NCI-H187 (cell line): Measurements from ENCODE around the gene VTI1A.

Source experiments
- DNase-seq, 2 experiments: peaks; one replicate each; lab custom pipeline; 2025; lab: John Stamatoyannopoulos, UW

Gene VTI1A

GRCh38 chr10:112546474-112546873 is 99.5 kb downstream of the VTI1A start:
- no peak for DNase-seq

- no peak for DNase-seq
These were observed 101.7 kb downstream of the VTI1A start for GRCh38 chr10:112548535-112549276.

- DNase-seq: no peak
These were observed 105.6 kb downstream of the VTI1A start for GRCh38 chr10:112552593-112553110.

- DNase-seq: no peak
These were observed 106.3 kb downstream of the VTI1A start for GRCh38 chr10:112553315-112553714.

- DNase-seq: no peak
These were observed 107.2 kb downstream of the VTI1A start for GRCh38 chr10:112554263-112554662.

- no peak for DNase-seq
These were observed 110.2 kb downstream of the VTI1A start for GRCh38 chr10:112557197-112557596.

GRCh38 chr10:112558476-112559142 is 111.6 kb downstream of the VTI1A start:
- DNase-seq: no peak

GRCh38 chr10:112559349-112559748 is 112.3 kb downstream of the VTI1A start:
- no peak for DNase-seq

- DNase-seq: no peak
These were observed 115.1 kb downstream of the VTI1A start for GRCh38 chr10:112562122-112562521.

- DNase-seq: no peak
These were observed 116.0 kb downstream of the VTI1A start for GRCh38 chr10:112562809-112563663.

GRCh38 chr10:112564337-112564736 is 117.3 kb downstream of the VTI1A start:
- no peak for DNase-seq

GRCh38 chr10:112565434-112566053 is 118.5 kb downstream of the VTI1A start:
- no peak for DNase-seq

- no peak for DNase-seq
These were observed 123.6 kb downstream of the VTI1A start for GRCh38 chr10:112570585-112570984.

GRCh38 chr10:112579578-112579977 is 132.6 kb downstream of the VTI1A start:
- no peak for DNase-seq

- DNase-seq: no peak
These were observed 133.3 kb downstream of the VTI1A start for GRCh38 chr10:112580267-112580666.

- DNase-seq: no peak
These were observed 134.9 kb downstream of the VTI1A start for GRCh38 chr10:112581921-112582320.

GRCh38 chr10:112583236-112583939 is 136.4 kb downstream of the VTI1A start:
- no peak for DNase-seq

- no peak for DNase-seq
These were observed 137.3 kb downstream of the VTI1A start for GRCh38 chr10:112584276-112584675.

GRCh38 chr10:112585126-112585525 is 138.1 kb downstream of the VTI1A start:
- no peak for DNase-seq

- DNase-seq: no peak
These were observed 138.9 kb downstream of the VTI1A start for GRCh38 chr10:112585960-112586359.

GRCh38 chr10:112587729-112588128 is 140.7 kb downstream of the VTI1A start:
- DNase-seq: no peak
